A172 (cell line): ENCODE measurements around the gene OPCML. TPM values are rescaled to one million over a fixed set of nuclear protein-coding genes. Genes with fewer than 3 reads are reported as not detected.

Experiments
- DNase-seq: peaks from one replicate; pipeline ENCODE4 v3.0.0-alpha.2; 2015; ENCODE audit warnings: low spot score
- total RNA-seq: library from RNA; depleted of rRNA; stranded (reverse); fragments of >200 nt; shearing (Covaris generic); gene quantifications from 2 replicates; pipeline ENCODE4 v1.2.3, GENCODE V29; 2014

OPCML gene
- total RNA-seq, 1 experiment from 2014 or later = not detected

DNA sequence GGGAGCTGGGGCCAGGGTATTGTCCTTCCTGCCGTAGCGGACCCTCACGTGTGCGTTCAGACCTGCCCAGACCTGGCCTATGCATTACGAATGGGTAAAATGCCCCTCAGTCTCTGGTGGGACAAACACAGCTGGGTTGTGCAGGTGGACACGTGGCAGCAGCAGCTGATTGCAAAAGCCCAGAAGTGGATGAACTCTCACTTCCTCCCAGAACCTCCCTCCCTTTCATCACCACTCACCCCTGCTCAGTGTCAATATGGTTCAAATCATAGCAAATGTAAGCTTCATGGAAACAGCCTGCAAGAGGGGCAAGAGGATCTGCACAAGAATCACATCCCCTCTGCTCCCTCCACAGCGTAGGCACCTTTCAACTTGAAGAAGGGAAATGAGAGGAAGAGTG, 352.1 kb downstream of the OPCML start:
- DNase-seq = no peak

DNA sequence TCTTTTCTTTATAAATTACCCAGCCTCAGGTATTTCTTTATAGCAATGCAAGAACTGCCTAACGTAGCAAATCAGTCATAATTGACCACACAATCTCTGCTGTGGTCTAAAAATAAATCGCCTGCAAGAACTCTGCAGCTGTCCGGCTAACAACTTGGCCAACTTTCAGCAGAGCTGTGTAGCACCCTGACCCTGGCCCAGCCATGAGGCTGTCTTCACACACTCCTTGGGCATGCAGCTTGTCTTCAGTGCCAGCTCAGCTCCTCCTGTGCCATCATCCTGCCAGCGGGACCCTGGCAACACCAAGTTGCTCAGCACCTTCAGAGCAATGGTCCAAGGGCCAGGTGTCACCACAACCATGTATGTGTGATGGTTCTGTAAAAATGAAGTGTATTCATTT, 355.6 kb downstream of the OPCML start:
- DNase-seq = no peak

- DNase-seq = no peak
Observed at GRCh38 chr11:133175103-133175502, 357.2 kb downstream of the OPCML start.

DNA sequence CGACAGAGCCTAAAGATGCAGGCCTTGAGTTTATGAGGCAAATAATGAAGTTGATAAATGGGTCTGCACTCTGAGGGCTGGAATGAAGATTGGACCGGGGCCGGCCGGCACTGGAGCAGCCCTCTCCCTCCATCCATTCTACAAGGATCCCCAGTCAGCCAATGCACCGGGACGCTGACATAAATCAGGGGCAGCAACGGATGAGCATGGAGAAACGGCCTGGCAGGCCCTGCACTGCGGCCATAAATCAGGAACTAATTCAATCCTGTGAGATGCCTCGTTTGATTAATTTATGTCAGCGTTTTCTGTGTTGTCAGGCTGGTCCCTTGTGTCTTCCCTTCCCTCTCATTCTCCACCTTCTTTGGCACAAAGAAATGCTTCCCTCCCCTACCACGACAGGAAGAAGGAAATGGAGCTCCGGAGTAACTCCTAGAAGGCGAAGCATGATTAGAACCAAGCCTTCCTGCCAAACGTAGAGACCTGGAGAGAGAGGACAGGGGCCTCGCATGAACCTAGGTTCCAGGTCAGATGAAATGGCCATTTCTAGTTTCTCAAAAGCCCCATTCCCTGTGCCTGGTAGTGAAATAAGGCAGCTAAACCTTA, 358.4 kb downstream of the OPCML start:
- no peak for DNase-seq

DNA sequence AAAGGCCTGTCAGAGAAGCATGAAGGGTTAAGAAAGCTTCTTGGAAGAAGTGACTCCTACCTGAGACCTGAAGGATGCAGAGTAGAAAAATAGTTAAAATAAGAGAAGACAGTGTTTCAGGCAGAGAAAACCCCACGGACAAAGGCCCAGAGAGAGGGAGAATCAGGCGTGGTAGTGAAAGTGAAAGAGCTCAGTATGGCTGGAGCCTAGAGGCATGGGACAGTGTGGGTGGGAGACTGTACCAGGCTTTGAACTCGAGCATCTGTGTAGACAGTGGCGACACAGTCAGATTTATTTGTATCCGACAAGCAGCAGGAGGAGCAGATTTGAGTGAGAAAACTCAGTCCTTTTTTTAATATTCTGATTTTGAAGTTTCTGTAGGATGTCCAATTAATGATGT, 360.0 kb downstream of the OPCML start:
- DNase-seq = no peak

GRCh38 chr11:133171374-133171773, 360.9 kb downstream of the OPCML start:
- DNase-seq = no peak

DNA sequence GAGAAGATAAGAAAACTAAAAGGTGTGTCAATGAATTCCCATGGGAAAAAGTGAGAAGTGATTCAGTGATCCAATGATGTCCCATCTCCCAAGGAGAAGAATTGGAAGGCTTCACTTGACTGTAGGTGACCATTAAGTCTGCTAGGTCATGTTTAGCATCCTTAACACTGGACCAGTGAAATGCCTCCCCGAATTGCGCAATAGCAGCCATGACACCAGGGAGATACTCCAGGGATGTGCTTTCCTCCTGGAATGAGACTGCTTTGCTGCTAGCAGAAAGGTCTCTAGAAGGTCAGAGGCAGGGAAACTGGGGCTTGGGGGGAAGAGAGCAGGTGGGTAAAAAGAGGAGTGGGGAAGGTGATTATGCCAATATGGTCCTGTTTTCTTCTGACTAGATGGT, 364.3 kb downstream of the OPCML start:
- DNase-seq = no peak

GRCh38 chr11:133166662-133167061, 365.6 kb downstream of the OPCML start:
- no peak for DNase-seq

GRCh38 chr11:133164986-133165385, 367.3 kb downstream of the OPCML start:
- no peak for DNase-seq

DNA sequence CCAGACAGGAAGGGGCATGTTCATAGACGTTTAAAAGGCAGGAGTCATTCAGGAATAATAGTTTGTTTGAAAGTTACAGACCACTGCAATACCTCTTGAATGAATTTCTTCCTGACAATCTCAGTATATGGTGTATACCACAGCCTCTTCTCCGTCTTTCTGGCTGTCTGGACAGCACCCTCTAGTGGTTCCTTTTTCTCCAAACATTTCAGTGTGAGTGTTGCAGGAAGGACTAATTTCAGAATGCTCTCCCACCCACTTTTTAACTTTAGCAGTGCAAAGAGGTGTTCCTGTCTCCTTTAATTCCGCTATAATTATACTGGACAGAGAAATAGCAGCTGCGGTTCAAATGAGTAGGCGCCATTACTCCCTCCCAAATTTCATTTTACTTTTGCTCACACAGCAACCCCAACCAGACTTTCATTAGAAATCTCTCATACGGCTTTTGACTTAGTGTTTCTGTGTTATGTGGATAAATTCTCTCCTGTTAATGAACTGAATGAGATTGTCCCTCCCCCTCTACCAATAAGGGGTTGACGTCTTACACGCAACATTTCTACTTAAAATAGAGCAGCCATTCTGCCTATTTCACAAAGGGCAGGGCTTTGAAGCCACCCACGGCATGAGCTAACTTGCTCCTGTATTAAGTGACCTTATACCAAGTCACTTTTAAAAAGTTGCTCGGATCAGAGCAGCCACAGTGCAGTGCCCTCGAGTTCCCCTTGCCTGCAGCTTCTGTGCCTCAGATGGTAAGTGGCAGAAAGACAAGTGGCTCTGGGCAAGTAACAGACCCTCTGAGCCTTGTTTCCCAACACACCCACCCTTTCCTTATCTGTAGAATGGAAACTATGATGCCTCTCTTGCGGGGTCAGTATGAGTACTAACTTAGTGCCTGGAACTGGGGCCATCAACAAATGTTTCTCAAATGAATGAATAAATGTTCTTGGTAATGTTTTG, 368.6 kb downstream of the OPCML start:
- peak; percentile 10 for DNase-seq

DNA sequence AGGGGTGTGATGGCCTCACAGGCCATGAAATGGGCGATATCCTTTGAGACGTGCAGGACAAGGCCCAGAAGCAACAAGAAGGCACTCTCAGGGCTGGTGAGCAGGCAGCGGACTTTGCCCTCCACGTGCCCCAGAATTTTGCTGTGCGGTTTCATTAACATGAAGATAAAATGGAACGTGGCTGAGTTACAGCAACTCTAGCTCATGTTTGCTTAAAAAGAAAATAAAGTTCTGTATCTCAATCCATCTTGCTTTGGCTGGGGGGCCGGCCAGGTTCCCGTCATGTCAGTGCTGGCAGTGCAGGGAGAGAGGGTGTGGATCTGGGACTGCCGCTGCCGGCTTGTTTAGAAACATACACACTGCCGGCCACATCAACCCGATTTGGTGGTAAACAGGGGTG, 370.1 kb downstream of the OPCML start:
- no peak for DNase-seq

- DNase-seq = no peak
Observed at GRCh38 chr11:133160754-133161153, 371.5 kb downstream of the OPCML start.

- DNase-seq = no peak
Observed at GRCh38 chr11:133156986-133157745, 375.1 kb downstream of the OPCML start.

- DNase-seq = no peak
Observed at GRCh38 chr11:133154781-133155180, 377.5 kb downstream of the OPCML start.

GRCh38 chr11:133154076-133154475, 378.2 kb downstream of the OPCML start:
- DNase-seq = no peak

DNA sequence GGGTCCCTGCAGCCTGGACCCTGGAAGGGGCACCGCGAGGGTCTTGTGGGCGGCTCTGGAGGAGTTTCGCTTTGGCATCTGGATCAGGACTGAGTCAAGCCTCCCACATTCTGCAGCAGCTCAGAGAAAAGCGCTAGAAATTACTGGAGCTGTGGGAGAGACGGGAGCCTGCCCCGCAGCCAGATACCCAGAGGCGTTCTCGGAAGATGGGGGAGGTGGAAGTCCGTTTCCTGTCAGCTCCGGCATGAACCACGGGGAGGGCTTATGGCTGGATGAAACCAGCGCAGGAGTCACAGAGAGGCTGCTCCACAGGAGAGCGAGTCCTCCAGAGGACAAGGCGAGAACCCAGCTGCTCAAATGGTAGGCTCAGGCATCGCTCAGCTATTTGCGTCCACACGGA, 379.3 kb downstream of the OPCML start:
- DNase-seq = no peak

- no peak for DNase-seq
Observed at GRCh38 chr11:133149698-133150097, 382.6 kb downstream of the OPCML start.

GRCh38 chr11:133147625-133148024, 384.7 kb downstream of the OPCML start:
- no peak for DNase-seq

DNA sequence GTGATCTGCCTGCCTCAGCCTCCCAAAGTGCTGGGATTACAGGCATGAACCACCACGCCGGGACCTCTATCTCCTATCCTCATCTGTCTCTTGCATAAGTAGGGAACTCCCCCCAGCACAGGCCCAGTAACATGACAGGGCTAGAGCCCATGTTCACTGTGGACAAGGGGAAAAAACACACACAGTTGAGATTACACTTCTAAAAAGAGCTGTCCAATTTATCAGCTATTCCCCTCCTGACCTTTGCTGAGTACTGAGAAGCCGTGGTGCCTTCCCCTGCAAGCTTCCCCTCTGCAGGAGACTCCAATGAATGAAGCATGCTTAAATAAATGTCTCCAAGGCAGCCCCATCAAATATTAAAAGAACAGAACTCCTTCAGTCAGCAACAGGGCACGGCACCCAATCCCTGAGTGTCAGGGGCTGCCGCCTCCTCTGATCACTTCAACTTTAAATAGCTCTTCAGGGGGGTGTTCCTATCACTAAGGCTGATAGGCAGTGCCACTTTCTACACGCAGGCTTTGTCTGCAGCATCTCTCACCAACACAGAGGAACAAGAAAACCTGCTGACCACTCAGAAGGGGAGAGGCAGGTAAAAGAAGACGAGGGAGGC, 385.5 kb downstream of the OPCML start:
- DNase-seq = no peak

GRCh38 chr11:133137939-133138338, 394.4 kb downstream of the OPCML start:
- DNase-seq = no peak

GRCh38 chr11:133137270-133137669, 395.0 kb downstream of the OPCML start:
- DNase-seq = no peak

DNA sequence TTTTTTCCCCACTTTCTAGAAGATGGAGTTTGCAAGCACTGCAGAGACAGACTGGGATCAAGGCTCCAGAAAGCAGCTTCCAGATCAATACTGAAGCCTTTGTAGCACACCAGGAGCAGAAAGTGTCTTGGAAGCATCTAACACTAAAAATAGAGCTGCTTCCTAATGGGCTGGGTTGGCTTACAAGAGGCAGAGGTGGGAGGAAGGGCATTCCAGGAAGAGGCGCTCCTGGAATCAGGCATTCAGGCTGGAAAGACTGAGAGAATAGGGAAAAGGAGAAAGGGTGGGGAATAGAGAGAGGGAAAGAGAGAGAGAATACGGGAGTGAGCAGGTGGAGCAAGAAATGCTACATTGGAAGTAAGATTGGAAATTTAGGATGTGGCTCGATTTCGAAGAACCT, 395.9 kb downstream of the OPCML start:
- DNase-seq = no peak
